Ovary (tissue), 3 donors: ENCODE results near the gene ZRANB1.
A peak's percentile ranks its signal among the peaks of the same experiment; 100 is the strongest.

Experiments used
- CTCF ChIP-seq, 3 donors: fragments of 450-650 bp in 2 of 3; fragments of 200-600 bp in 1 of 3; IDR thresholded peaks; one replicate each; pipeline versions ENCODE4 v1.5.1 to v1.8.0; 2016 to 2022; ENCODE audit warnings: antibody characterized with exemption in 3 of 3, mild to moderate bottlenecking in 1 of 3
- EP300 ChIP-seq: sonication (generic); formaldehyde crosslinking; IDR thresholded peaks from one replicate; pipeline ENCODE4 v1.6.1; 2017; ENCODE audit warnings: antibody characterized with exemption
- POLR2A ChIP-seq: fragments of 450-650 bp; IDR thresholded peaks from one replicate; pipeline ENCODE4 v1.6.1; 2017; ENCODE audit warnings: antibody characterized with exemption, mild to moderate bottlenecking, moderate library complexity
- donor health status: DM: no; HTN: no; CAD: no.

- TF ChIP-seq POLR2A = no peak
- TF ChIP-seq CTCF (IDR thresholded peaks at IDR 0.05) = peak; percentile 72 to 87 (median 76)
- no peak for TF ChIP-seq EP300
These were observed 50.8 kb downstream of the ZRANB1 start for GRCh38 chr10:124992462-124993344.
